GM19043 (cell line): Measurements from ENCODE around the gene UTP11.
A peak's percentile ranks its signal among the peaks of the same experiment; 100 is the strongest.
"Not testable (repeated sequence)": the region's sequence is repeated elsewhere in the genome, so short reads cannot be mapped to it uniquely, and the experiment has no call there.

Experiments used
- ATAC-seq: cut with Tn5 transposase; IDR thresholded peaks from one replicate; pipeline ENCODE4 v1.9.1; 2021; ENCODE audit warnings: low read depth; ENCODE audit not compliant: unreplicated experiment

The UTP11 gene

GRCh38 chr1:38027201-38028104, 14.9 kb downstream of the UTP11 start:
- no peak for ATAC-seq

DNA sequence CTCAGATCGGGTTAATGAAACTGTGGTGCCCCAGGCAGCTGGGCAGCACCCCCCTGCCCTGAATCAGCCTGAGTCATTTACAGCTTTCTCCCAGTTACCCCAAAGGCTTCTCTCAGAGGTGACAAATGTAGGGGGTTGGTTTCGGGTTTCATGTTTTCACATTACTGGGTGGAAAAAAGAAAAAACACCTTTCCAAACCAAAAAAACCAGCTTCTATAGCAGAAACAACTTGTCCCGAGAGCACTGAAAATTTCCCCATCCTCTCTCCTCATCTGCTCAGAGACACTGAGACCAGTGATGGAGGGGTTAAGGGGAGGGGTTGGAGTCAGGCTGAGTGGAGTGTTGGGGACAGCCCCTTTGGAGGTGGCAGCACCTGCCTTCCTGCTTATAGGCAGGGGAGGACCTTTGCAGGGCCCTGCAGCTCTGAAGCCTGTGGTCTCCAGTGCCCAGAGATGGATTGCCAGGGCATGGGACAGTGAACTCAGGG, 15.6 kb downstream of the UTP11 start:
- ATAC-seq, result peak; percentile 69

DNA sequence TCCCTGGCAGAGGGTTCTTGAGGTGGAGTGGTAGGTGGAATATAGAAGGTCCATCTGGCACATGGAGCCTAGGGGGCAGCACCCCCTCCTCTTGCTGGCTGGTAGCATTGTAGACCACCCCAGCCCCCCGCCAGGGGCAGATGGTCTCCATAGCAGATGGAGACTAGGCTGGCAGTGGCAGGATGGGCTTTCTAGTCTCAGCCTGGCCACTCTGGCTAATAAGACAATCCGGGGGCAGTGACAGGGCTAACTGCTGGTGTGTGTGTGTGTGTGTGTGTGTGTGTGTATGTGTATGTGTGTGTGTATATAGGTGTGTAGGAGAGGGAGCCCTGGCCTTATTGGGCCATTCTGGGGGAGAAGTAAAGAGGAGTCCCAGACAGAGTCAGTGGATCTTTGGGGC, 16.1 kb downstream of the UTP11 start:
- ATAC-seq, result no peak

DNA sequence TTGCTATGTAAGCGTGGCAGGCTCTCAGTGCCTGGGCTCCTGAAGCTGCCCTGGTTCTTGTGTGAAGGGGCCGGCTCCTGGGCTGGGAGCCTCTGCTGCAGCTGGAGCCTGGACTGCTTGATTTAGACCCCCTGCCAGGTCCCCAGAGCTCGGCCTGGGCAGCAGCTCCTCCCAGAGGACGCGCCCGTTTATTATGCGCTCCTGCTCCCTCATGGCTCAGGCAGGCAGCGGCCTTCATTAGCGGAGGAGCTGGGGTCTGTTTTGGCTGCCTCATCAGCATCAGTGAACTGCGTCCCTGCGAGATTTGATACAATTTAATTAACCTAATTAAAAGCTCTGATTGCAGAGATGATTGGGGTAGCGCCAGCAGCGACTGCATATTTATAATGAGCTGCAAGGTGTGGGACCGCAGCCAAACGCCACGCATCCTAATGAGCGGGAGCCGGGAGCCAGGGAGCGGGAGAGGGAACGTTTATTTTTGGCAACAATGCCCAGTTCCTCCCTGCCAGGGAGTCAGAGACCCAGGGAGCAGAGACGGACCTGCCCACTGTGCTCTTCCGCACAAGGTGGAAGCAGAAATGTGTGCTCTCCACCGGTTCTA, 16.6 kb downstream of the UTP11 start:
- ATAC-seq, result no peak

DNA sequence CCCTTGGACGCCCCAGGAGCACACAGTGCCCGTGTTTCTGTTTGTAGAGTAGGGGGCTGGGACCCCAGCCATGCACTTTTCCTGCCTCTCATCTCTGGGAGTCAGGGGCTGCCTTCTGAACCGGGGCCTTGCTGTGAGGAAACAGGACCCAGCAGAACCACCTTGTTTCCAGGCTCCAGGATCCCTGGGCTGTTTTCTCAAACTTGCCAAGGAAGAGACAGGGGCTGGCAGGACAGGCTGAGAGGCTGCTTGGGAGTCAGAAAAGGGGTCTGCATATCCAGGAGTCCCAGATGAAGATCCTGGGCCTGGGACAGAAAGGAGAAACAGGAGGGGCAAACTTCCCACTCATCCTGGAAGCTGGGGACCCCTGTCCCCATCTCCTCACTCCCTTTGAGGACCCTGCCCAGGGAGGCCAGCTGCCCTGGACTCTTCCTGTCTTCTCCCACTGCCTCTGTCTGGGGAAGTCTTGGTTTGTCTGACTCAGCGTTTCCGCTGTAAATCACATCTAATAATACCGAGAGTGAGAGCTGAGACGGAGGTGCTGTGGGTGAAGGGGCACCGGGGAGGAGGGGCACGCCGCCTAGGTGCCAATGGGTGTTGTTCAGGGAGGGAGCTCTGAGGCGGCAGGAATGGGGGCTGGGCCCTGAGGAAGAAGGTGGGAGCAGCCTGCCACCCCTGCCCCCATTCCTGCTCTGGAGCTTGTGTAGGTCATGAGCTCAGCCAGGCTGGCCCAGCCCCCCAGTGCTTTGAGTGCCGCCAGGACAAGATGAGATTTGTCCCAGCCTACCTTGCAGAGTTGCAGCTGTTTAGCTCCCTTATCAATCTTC, 17.4 kb downstream of the UTP11 start:
- ATAC-seq, result no peak

DNA sequence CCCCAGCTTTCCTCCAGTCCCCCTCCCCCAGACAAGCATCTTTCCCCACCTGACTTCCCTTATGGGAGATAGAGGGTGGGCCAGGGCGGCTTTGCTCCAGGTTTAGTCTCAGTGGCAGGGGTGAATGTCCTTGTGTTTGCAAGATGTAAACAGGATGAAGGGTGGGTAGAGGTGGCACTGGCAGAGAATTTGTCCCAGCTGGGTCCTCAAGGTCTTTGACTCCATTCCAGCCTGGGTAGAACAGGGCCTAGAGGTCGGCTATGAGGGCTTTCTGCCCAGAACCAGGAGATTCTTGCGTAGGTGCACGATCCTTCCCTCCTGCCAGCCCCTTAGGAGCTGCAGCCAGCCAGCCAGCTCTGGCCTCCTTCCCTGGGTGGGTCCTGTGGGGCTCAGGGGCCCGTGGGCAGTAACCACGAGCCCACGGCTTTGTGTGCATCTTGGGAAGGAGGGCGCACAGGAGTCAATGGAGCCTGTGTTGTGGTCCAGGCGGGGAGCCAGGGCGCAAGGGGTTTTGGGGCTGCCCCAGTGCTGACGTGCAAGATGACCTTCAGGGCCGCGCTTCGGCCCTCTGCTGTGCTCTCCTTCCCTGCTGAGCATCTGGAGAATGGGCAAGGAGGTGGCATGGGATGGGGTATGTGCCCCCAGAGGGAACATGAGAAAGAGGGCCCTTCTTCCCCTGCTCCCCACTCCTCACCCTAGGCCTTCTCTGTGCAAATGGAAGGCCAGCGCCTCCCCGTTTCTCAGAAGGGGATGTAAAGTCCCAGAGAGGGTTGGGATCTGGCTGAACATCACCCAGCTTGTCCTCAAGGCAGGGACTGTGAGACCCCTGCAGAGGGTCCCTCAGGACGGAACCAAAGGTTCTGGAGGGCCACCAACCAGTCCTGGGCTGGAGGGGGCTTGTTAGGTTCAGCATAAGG, 18.3 kb downstream of the UTP11 start:
- ATAC-seq, result no peak

GRCh38 chr1:38031513-38031866, 19.0 kb downstream of the UTP11 start:
- no peak for ATAC-seq

GRCh38 chr1:38032992-38033391, 20.5 kb downstream of the UTP11 start:
- not testable (repeated sequence) for ATAC-seq

- ATAC-seq, result no peak
Observed at GRCh38 chr1:38034871-38035270, 22.3 kb downstream of the UTP11 start.

GRCh38 chr1:38037221-38037939, 24.8 kb downstream of the UTP11 start:
- ATAC-seq, result no peak

DNA sequence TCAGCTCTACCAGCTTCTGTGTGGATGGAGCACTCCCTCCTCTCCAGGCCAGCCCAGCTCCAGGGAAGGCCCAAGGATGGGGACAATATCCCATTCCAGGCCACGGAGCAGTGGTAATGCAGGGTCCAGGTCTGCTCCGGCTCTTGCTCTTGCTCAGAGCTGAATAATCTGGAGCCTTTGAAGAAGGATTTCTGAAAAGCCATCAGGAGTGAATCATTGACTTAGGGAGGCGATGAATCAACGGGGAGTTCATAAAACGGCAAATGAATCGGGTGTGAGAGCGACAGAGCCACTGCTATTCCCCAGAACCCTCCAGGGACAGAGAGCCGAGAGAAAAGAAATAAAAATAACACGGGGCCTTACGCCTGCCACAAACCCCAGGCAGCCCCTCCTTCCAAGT, 26.3 kb downstream of the UTP11 start:
- no peak for ATAC-seq

GRCh38 chr1:38039331-38040088, 27.0 kb downstream of the UTP11 start:
- ATAC-seq, result no peak

DNA sequence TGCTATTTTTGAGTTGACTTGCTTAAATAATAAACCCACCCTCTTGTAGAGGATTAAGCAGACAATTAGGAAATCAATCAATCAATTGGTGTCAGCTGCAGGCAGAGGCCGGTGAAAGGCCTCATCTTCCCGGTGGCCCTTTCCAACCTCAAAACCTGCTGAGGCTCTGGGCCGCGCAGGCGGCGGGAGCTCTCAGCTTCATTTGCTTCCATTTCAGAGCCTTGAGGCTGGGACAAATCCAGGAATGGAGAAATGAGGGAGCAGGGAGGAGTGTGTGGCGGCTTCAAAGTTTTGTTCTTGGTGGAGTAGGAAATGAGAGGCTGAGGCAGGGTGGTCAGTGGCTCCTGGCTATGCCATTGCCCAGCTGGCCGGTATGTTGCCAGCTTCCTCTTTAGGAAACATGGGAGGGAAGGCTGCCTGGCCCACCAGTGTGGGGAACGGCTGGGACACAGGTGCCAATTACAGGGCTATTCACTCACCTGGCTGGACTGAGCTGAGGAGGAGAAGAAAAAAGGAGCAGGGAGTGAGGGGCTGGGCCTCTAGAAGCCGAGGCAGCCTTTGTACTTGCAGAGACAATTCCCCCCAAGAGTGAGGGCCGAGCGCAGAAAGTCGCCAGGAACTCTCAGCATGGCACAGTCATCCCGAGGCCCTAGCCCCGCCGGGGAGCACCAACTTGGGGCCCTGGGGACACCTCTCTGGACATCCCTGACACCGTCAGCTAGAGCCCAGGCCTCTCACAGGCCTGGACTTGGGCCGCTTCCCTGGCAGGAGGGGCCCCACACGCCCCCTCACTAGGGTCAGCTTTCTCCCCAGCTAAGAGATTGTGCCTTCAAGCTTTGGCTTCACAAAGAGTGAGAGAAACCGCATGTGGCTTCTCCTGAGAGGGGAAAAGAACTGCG, 29.7 kb downstream of the UTP11 start:
- ATAC-seq, result no peak

DNA sequence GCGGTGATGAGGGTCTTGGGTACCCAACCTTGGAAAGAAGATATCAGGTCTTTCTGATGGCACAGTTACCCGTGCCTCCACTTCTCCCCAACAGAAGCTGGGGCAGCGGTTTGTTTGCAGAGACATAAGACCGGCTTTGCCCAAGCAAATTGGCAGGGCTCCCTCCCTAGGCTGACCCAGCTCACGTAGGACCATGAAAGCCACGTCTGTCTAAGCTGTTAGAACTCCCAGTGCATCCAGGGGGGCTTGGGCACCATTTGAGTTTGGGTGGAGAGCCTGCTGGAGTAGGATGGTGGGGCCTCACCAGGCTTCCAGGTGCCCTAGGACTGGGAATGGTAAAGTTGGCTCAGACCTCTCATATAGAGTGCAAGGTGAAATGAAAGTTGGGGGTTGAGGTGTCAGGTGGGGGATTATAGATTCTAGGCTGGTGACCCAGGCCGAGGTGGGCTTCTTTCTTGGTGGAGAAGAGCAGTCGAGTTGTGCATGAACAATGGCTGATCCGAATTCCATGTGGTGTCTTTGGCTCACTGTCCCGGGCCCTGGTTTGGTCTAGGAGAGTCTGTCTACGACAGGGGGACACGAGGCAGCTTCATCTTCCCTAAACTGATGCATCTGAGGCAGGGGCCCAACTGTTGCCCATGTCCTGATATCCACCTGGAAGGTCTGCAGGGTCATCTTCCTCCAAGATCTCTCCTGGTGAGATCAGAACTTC, 30.7 kb downstream of the UTP11 start:
- ATAC-seq, result no peak

DNA sequence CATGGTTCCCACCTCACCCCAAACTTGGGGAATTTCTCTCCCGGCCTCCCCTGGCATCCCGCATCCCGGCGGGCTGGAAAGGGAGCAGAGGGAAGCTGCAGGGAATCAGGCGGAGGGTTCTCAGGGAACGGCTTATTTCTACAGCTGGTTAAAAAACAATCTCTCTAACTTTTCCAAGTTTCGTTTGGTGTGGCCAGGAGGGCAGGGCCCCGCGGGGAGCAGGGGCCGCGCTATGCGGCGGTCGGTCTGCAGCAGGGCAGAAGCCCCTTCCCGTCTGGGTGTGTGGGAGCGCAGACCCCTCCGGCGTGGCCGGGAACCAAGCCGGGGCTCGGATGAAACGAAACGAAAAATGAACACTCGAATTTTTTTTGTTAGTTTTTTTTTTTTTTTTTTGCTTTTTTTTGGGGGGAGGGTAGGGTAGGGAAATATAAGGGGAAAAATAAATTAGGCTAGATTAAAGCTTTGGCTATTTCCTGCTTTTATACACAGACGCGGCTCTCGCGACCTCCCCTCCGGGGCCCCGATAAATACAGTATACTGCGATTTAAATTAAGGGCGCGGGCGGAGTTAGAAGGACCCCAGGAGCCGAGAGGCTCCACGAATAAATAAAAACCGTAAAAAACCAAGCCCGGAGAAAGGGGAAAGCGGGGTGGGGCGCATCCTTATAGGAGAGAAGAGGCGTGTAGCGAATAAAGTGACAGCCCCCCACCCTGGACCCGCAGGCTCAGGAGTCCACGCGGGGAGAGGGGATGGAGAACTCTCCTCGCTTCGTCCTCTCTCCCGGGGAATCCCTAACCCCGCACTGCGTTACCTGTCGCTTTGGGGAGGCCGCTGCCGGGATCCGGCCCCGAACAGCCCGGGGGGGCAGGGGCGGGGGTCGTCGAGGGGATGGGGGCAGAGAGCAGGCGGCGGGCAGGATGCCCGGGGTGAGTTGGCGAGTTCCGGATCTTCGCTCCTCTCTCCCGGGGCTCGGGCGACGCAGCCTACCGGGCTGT, 32.0 kb downstream of the UTP11 start:
- ATAC-seq, result no peak
